ENCODE data around the gene TOMM6. TPM values are rescaled to one million over a fixed set of nuclear protein-coding genes. Genes with fewer than 3 reads are reported as not detected.
A peak's percentile ranks its signal among the peaks of the same experiment; 100 is the strongest.

Gene TOMM6
- total RNA-seq, 1 donor from 2014 or later = 133 TPM

- Mint-ChIP-seq H3K36me3 (ENCODE audit: unreplicated experiment) (no peaks in the 10 kb centered on the region), H3K9me3 (ENCODE audit: unreplicated experiment) (no peaks in the 10 kb centered on the region), H3K27me3 (ENCODE audit: unreplicated experiment) (no peaks in the 10 kb centered on the region), H3K4me3 (ENCODE audit: unreplicated experiment) (no peak overlapping the region), H3K27ac (ENCODE audit: unreplicated experiment) (no peak overlapping the region), H3K4me1 (ENCODE audit: unreplicated experiment) (peaks cover 11% of the 10 kb centered on the region)
- TF ChIP-seq, protein P1, sequence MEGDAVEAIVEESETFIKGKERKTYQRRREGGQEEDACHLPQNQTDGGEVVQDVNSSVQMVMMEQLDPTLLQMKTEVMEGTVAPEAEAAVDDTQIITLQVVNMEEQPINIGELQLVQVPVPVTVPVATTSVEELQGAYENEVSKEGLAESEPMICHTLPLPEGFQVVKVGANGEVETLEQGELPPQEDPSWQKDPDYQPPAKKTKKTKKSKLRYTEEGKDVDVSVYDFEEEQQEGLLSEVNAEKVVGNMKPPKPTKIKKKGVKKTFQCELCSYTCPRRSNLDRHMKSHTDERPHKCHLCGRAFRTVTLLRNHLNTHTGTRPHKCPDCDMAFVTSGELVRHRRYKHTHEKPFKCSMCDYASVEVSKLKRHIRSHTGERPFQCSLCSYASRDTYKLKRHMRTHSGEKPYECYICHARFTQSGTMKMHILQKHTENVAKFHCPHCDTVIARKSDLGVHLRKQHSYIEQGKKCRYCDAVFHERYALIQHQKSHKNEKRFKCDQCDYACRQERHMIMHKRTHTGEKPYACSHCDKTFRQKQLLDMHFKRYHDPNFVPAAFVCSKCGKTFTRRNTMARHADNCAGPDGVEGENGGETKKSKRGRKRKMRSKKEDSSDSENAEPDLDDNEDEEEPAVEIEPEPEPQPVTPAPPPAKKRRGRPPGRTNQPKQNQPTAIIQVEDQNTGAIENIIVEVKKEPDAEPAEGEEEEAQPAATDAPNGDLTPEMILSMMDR (IDR thresholded peaks at IDR 0.05) = no peak
- DNase-seq (ENCODE audit: extremely low spot score, unreplicated experiment) = no peak
Measured at GRCh38 chr6:41826343-41827022, 39.0 kb downstream of the TOMM6 start.

DNA sequence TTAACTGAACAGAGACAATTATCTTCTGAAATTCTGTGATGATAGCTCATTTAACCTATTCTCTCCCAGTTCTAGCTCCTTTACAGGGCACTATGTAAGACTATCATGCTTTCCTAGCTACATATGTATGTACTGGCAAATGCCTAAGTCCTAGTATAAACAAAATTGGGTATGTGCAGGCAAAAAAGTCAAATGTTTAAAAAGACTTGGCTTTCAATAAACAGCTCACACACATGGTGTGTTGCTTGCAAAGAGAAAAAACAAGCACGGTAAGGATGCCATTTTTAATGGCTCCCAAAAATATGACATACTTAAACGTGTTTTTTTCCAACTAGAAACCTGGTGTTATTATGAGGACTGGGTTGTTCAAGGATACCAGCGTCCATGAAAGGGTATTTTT lies 44.8 kb downstream of the TOMM6 start:
- no peak overlapping the region for H3K4me3 Mint-ChIP-seq (ENCODE audit: unreplicated experiment)
- H3K36me3 Mint-ChIP-seq (ENCODE audit: unreplicated experiment) = peaks cover 2% of the 10 kb centered on the region
- no peak overlapping the region for H3K27ac Mint-ChIP-seq (ENCODE audit: unreplicated experiment)
- H3K9me3 Mint-ChIP-seq (ENCODE audit: unreplicated experiment) = peaks cover 4% of the 10 kb centered on the region
- H3K4me1 Mint-ChIP-seq (ENCODE audit: unreplicated experiment) = peaks cover 7% of the 10 kb centered on the region
- DNase-seq (ENCODE audit: extremely low spot score, unreplicated experiment) = no peak
- H3K27me3 Mint-ChIP-seq (ENCODE audit: unreplicated experiment) = no peaks in the 10 kb centered on the region
- TF ChIP-seq, protein P1 (IDR thresholded peaks at IDR 0.05) = no peak

DNA sequence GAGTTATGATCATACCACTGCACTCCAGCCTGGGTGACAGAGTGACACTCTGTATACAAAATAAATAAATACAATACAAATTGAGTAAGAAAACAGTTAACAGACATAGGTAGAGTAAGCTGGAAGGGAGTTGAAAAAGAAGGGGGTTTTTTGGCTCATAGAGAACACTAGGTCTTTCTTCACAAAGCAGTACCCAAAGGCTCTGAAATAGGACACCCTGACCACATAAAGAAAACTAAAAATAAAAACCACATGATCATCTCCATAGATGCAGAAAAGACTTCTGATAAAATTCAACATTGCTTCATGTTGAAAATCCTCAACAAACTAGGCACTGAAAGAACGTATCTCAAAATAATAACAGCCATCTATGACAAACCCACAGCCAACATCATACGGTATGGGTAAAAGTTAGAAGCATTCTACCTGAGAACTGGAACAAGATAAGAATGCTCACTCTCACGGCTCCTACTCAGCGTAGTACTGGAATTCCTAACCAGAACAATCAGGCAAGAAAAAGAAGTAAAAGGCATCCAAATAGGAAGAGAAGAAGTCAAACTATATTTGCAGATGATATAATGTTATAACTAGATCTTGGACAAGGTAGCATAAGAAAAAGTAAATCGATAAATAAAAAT lies 48.6 kb downstream of the TOMM6 start:
- peaks cover 5% of the 10 kb centered on the region for H3K36me3 Mint-ChIP-seq (ENCODE audit: unreplicated experiment)
- TF ChIP-seq, protein P1 (IDR thresholded peaks at IDR 0.05) = no peak
- no peaks in the 10 kb centered on the region for H3K27me3 Mint-ChIP-seq (ENCODE audit: unreplicated experiment)
- H3K9me3 Mint-ChIP-seq (ENCODE audit: unreplicated experiment) = peaks cover 8% of the 10 kb centered on the region
- DNase-seq (ENCODE audit: extremely low spot score, unreplicated experiment) = no peak
- no peak overlapping the region for H3K4me3 Mint-ChIP-seq (ENCODE audit: unreplicated experiment)
- H3K27ac Mint-ChIP-seq (ENCODE audit: unreplicated experiment) = peak overlapping the region; percentile 46
- H3K4me1 Mint-ChIP-seq (ENCODE audit: unreplicated experiment) = peaks cover 7% of the 10 kb centered on the region

- peaks cover 7% of the 10 kb centered on the region for H3K4me1 Mint-ChIP-seq (ENCODE audit: unreplicated experiment)
- H3K27me3 Mint-ChIP-seq (ENCODE audit: unreplicated experiment) = no peaks in the 10 kb centered on the region
- H3K27ac Mint-ChIP-seq (ENCODE audit: unreplicated experiment) = no peak overlapping the region
- H3K9me3 Mint-ChIP-seq (ENCODE audit: unreplicated experiment) = peaks cover 8% of the 10 kb centered on the region
- H3K4me3 Mint-ChIP-seq (ENCODE audit: unreplicated experiment) = no peak overlapping the region
- peaks cover 5% of the 10 kb centered on the region for H3K36me3 Mint-ChIP-seq (ENCODE audit: unreplicated experiment)
- no peak for DNase-seq (ENCODE audit: extremely low spot score, unreplicated experiment)
- TF ChIP-seq, protein P1 (IDR thresholded peaks at IDR 0.05) = no peak
Measured at GRCh38 chr6:41836660-41837052, 49.2 kb downstream of the TOMM6 start.

Other genes starting within 250 kb of the TOMM6 start
- gene FOXP4, start 241.3 kb upstream of the TOMM6 start, total RNA-seq = 24.7 and 26.9 TPM in 2 replicates
- 74.1 and 75.9 TPM in 2 replicates for gene MDFI, start 149.2 kb upstream of the TOMM6 start, total RNA-seq
- gene TFEB, start 52.1 kb upstream of the TOMM6 start, total RNA-seq = 8.9 and 11.1 TPM in 2 replicates
- not detected in 2 replicates for gene PGC, start 40.3 kb upstream of the TOMM6 start, total RNA-seq
- 3.4 and 3.9 TPM in 2 replicates for gene FRS3, start 7.8 kb upstream of the TOMM6 start, total RNA-seq
- gene PRICKLE4, start 6.9 kb upstream of the TOMM6 start, total RNA-seq = 1.9 and 2.3 TPM in 2 replicates
- 5.2 and 5.4 TPM in 2 replicates for gene USP49, start 107.7 kb downstream of the TOMM6 start, total RNA-seq
- 24.3 and 30.0 TPM in 2 replicates for gene MED20, start 133.4 kb downstream of the TOMM6 start, total RNA-seq
- 20.2 and 22.7 TPM in 2 replicates for gene BYSL, start 133.8 kb downstream of the TOMM6 start, total RNA-seq
- 82.7 and 91.2 TPM in 2 replicates for gene CCND3, start 154.1 kb downstream of the TOMM6 start, total RNA-seq

All from osteocyte (in vitro differentiated cells).